GM21381 (cell line): ENCODE measurements around the gene BMP8A.
"Not testable (repeated sequence)": the region's sequence is repeated elsewhere in the genome, so short reads cannot be mapped to it uniquely, and the experiment has no call there.

Experiments
- ATAC-seq: cut with Tn5 transposase; IDR thresholded peaks from one replicate; pipeline ENCODE4 v1.9.1; 2021; ENCODE audit warnings: mild to moderate bottlenecking, moderate library complexity; ENCODE audit not compliant: unreplicated experiment

Gene BMP8A, protein sequence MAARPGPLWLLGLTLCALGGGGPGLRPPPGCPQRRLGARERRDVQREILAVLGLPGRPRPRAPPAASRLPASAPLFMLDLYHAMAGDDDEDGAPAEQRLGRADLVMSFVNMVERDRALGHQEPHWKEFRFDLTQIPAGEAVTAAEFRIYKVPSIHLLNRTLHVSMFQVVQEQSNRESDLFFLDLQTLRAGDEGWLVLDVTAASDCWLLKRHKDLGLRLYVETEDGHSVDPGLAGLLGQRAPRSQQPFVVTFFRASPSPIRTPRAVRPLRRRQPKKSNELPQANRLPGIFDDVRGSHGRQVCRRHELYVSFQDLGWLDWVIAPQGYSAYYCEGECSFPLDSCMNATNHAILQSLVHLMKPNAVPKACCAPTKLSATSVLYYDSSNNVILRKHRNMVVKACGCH

DNA sequence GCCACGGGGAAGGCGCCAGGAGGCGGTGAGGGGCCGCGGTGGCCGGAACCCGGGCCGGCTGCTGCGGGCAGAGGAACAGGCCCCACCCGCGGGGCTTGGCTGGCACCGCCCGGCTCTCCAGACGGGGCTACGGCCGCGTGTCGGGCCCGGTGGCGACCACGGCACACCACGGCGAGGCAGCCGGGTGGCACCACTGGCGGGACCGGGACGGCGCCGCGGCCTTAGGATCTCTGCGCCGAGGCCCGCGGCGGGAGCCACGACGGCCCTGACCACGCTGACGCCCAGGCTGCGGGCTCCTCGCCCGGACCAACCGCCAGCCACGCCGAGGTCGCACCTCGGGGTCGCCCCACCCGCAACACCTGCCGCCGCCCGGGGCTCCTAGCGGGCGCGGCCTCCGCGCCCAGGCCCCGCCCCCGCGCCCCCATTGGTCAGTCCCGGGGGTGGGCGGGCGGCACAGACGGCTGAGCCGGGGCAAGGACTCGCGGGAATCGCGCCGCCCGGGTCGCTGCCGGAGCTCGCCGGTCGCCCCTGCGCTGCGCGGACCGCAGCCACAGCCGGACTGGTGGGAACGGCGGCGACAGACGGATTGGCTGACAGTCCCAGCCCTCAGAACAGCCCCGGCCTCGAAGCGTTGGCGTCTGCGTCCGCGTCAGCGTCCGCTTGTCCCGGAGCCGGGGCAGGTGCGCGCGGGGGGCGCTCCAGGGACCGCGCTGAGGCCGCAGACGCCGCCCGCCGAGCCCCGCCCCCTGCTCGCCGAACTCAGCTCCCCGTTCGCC, at the start of gene BMP8A:
Gene BMP8A, plus strand, starts transcription at position 491 of the 776 bp plus-strand sequence. CDS start 356 bp downstream, outside the sequence.
- peak; percentile 82 for ATAC-seq

DNA sequence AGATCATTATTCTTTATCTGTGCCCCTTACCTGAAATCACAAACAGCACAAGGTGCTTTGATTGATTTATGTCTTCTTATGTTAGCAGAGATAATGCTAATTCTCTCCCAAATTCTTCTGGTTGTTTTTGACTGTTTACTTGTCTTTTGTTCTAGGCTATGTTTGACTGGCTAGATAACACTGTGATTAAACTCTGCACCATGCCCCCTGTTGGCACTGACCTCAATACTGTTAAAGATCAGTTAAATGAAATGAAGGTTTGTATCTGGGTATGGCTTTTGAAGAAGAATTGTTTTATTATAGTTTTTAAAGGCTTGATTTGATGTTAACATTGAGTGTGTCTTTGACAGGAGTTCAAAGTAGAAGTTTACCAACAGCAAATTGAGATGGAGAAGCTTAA, 49.6 kb upstream of the BMP8A start:
- ATAC-seq: no peak

DNA sequence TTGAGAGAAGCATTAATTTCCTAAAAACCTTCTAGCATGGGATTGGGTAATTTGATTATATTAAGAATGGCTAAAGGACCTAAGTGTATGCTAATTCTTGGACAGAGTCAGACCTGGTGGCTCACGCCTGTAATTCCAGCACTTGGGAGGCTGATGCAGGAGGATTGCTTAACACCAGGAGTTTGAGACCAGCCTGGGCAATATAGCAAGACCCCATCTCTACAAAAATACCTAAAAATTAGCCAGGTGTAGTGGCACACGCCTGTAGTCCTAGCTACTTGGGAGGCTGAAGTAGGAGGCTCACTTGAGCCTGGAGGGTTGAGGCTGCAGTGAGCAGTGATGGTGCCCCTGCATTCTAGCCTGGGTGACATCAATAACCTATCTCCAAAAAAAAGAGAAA, 45.9 kb upstream of the BMP8A start:
- no peak for ATAC-seq

DNA sequence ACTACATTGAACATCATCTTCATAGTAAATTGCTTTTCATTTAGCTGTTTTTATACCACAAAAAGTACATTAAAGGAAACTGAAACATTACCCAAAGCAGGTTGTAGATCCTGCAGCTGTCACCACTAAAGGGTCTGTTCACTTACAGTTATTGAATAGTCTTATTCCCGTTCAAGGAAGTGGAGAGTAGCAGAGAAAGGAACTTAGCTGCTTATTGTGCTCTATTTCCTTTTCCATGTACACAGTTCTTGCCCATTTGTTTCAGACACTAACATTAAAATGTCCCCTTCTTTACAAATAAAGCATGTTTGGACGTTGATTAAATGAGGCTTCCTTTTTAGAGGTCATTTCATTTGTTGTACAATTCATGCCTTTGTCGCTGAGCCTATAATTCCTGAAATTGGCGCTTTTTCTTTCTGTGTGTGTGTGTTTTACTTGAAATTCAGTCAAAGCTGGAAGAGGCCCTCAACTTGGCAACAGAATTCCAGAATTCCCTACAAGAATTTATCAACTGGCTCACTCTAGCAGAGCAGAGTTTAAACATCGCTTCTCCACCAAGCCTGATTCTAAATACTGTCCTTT, 44.4 kb upstream of the BMP8A start:
- ATAC-seq: no peak

DNA sequence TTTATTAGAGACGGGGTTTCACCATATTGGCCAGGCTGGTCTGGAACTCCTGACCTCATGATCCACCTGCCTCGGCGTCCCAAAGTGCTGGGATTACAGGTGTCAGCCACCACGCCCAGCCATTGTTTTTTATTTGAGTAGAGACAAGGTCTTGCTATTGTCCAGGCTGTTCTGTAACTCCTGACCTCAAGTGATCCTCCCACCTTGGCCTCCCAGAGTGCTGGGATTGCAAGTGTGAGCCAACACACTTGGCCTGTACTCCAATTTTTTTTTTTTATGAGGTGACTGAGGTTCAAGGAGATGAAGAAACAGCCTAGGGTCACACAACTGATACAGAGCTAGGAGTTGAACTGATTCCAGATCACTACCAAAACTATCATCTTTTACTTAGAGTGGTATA, 41.4 kb upstream of the BMP8A start:
- not testable (repeated sequence) for ATAC-seq

DNA sequence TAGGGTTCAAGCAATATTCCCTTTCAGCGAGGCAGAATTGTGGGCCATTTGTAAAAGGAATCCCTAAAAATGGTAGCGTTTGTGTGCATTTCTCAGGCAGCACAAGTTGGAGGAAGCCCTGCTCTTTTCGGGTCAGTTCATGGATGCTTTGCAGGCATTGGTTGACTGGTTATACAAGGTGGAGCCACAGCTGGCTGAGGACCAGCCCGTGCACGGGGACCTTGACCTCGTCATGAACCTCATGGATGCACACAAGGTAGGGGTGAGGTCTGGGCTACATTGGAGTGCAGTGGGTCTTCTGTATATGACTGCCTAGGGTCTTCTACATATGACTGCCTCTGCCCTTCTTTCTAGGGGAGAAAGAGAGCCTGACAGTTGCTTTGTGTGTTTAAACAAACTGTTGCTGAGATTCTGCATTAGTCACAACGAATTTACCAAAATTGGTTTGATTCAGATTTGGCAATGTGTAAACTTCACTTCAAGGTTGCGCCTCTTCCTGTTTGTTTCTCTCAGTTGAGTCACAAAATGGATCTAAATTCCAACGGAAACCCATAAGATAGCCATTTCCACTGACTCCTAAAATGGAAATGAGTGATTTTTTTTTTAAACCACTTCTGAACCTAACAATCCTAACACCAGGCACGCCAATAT, 40.4 kb upstream of the BMP8A start:
- no peak for ATAC-seq

DNA sequence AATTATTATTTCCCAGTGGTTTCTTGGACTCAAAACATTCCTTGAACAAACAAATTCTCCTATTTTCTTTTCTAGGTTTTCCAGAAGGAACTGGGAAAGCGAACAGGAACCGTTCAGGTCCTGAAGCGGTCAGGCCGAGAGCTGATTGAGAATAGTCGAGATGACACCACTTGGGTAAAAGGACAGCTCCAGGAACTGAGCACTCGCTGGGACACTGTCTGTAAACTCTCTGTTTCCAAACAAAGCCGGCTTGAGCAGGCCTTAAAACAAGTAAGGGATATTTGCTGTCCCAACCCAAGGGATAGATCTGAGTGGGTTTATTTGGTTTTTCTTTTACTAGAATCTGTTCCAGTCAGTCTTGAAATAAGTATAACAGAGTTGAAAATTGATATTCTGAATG, 39.4 kb upstream of the BMP8A start:
- no peak for ATAC-seq

DNA sequence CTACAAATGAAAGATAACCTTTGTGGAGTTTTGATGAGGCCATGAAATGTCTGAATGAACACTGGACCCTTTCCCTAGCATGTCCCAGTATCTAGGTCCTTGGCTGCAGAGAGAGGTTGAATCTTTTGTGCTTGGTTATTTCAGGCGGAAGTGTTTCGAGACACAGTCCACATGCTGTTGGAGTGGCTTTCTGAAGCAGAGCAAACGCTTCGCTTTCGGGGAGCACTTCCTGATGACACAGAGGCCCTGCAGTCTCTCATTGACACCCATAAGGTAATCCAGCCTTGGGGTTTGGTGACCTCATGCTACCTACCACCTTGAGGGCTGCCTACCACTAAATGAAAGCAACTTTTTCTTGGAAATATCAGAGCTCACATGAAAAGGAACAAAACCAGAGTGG, 38.9 kb upstream of the BMP8A start:
- no peak for ATAC-seq

DNA sequence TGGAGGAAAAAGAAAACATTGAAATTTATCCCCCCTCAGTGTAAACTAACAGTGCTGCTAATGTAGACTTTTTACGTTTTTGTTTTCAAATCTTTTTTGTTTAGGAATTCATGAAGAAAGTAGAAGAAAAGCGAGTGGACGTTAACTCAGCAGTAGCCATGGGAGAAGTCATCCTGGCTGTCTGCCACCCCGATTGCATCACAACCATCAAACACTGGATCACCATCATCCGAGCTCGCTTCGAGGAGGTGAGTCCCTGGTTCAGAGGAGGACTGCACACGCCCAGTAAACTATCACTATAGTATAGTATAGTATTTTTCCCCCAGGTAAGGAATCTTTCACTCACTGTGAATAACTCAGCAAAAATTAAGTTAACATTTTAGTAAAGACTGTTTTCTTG, 37.8 kb upstream of the BMP8A start:
- no peak for ATAC-seq

DNA sequence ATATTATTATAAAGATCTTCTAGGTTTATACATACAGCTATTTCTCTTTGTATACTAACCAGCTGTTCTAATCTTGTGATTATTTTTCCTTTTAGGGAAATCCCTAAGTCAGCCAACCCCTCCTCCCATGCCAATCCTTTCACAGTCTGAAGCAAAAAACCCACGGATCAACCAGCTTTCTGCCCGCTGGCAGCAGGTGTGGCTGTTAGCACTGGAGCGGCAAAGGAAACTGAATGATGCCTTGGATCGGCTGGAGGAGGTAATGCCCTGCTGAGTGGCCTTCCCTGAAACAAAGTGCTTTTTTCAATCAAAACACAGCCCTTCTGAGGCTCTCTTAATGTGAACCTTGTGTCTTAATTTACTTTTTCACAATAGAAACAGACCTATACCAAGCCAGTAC, 32.4 kb upstream of the BMP8A start:
- no peak for ATAC-seq

DNA sequence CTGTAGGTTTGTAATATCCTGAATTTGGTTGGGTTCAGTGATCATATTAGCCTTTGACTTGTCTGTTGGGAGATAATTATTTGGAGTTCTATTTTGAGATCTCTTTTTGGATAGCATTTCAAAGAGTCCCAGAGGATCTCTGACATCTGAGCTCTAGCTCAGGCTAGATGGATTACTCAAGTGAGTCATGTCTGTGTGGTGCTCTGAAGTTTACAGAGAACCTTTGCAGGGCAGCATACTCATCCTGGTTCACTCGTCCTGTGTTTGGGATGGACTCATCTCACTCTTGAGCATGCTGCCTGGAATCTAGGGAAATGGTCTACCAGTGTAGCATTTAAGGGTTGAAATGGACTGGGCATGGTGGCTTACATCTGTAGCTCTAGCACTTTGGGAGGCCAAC, 29.4 kb upstream of the BMP8A start:
- no peak for ATAC-seq

DNA sequence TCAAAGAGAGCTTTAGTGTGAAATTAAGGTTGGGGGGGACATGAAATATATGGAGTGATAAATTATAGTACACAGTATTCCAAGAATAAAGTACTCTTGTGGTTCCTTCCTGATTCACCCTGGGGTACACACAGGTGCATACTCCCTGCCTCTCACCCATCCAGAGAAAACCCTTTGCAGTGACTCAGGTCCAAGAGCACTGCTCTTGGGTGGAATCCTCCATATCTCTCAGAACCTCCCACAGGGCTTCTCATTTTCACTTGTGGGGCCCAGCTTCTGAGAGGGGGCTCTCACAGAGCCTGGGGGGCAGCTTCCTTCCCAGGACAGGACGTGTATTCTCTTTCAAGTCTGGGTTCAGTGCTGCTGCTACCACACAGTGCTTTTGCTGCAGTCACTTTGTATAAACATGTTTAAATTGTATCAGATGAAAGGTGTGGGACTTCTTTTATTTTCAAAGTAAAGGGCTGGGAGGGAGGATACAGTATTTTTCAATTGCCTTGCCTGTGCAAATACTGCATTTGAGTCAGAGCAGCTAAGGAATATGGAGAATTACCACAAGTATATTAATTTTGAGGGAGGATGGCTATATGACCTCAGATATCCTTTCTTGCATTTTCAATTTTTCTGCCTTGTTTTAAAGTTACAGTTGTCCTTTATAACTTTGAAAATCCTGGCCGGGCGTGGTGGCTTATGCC, 24.9 kb upstream of the BMP8A start:
- no peak for ATAC-seq

DNA sequence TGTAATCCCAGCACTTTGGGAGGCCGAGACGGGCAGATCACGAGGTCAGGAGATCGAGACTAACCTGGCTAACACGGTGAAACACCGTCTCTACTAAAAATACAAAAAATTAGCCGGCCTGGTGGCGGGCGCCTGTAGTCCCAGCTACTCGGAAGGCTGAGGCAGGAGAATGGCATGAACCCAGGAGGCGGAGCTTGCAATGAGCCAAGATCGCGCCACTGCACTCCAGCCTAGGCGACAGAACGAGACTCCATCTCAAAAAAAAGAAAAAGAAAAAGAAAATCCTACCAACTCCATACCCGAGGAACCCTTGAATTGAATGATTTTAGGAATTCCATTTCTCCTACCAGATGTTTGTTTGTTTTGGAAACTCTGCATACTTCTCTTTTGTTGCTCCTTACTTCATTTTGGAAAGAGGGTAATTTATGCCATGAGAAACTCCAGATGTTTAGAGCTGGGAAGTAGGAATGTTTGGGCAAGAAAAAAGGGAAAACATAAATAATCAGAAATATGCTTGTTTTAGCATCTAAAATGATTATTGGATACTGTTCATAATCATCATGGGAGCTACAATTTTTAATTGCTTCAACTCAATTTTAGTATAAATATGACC, 24.2 kb upstream of the BMP8A start:
- ATAC-seq: not testable (repeated sequence)

DNA sequence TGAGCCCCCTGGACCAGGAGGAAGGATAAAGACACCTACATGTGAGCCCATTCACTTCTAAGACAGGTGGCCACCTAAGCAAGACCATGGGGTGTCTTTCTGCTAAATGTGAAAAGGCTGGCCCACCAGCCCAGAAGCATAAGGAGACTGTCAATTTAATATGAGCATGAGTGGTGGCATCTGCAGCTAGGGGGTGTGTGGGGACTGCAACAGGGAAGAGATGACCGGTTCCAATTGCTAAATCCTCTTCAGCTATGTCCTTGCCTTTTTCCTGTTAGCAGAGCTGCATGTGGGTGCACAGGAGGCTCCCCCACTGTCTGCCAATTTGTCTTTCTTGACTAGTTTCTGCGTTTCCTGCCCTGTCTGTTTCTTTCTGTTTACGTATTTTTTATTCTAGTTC, 22.3 kb upstream of the BMP8A start:
- no peak for ATAC-seq

DNA sequence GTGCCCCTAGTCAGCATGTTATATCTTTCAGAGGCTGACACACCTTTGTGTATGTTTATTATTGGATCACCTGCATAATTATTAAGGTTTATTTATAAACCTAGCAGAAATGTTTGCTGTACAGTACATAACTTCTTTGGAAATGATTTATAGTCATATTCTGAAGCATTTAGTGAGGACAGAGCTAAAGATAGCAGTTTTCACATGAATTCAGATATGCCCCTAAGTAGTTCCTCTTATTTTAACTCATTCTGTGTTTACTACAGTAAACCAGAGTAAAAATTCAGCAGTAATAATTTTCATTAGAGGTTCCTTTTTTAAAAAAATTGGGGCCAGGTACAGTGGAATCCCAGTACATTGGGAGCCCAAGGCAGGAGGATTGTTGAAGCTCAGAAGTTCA, 21.4 kb upstream of the BMP8A start:
- ATAC-seq: no peak

DNA sequence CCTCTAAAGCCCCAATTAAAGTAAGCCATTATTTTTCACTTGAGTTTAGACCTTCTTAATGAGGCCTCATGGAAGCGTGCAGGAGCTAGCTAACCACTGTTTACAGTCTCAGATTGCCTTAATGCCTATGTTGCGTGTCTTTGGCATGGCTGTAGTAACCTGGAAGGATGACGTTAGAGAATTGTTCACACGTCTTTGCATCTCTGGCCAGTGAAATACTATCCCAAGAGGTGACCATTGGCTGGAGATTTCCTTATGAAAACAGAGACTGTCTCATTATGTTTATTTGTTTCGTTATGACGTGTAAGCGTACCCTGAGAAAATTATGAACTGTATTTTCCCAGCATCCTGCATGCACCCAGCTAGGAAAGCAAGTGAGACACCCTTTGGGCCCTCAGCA, 18.6 kb upstream of the BMP8A start:
- ATAC-seq: no peak

DNA sequence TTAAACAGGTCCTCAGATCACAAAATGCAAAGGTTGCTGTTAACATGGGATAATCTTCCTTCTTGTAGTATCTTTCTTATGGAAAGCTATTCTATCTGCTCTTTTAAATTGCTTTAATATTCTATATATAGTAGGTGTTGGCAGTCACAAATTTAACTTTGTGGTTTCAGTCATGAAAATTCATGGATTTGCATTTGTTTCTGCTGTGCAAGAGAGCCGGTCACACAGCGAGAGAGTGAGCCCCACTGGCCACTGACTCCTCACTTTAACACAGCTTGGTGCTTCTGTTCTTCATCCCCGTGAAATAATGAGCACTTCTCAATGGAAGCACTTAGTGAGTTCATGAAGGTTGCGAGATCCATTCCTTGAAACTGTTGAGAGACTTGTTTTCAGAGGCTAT, 18.1 kb upstream of the BMP8A start:
- ATAC-seq: no peak

DNA sequence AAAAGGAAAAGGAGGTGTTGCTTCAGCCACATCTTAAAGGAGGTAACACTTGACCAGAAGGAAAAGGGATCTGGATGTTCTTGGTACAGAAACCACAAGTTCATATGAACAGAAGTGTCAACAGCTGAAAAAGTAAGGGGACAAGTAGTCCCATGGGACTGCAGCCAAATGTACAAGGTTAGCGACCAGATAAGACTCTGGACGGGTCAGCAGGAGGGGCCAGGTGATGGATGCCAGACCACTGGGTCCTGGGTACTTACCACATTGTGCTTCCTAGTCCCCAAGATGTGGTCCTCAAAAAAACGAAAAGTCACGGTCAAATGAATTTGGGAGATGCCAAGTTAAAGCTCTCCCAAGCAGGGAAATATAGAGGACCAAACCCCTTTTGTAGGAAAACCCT, 16.6 kb upstream of the BMP8A start:
- no peak for ATAC-seq

DNA sequence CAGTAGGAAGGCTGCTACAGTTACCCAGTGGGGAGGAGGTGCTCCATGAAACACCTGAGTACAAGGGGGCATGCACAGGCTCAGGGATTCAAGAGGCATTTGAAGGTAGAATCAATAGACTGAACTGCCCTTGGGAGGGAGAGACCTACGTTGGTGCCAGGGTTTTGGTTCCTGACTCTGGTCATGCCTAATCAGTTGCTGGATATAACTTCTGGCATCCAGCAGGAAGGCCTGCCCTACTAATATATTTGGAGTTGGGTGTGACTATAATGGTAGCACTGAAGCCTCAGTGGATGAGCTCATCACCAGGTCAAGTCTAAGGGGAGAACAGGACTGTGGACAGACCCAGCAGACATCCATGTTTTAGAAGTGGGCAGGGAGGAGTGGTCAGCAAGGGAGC, 15.9 kb upstream of the BMP8A start:
- ATAC-seq: not testable (repeated sequence)

DNA sequence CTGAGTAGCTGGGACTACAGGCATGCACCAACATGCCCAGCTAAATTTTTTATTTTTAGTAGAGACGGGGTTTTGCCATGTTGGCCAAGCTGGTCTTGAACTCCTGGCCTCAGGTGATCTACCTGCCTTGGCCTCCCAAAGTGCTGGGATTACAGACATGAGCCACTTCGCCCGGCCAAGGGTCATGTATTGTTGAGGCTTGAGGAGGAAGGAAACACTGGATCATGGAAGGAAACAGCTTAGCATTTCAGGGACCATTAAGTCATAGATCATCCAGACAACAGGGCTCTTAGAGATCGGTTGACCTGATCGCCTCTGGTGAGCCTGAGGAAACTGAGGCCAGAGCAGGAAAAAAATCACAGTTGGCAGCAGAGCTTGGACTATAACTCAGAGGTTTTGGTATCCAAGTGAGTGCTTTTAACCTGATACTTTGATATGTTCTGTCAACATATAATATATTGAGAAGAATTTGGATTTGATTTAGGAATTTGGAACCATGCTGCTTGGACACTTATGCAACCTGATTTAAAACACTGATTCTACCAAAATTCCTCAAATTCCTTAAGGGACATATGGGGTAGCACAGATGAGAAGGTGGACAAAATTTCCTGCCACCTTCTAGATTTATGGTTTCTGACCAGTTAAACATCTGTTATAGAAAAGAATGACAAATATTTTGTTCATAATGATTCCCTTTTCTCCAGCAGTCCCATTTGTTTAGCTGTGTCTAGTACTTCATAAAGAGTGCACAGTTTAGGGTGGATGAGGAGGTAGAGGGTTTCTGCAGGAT, 13.1 kb upstream of the BMP8A start:
- no peak for ATAC-seq
